ENCODE data around the gene EEFSEC. TPM values are rescaled to one million over a fixed set of nuclear protein-coding genes. Genes with fewer than 3 reads are reported as not detected.
A peak's percentile ranks its signal among the peaks of the same experiment; 100 is the strongest.

The EEFSEC gene
- total RNA-seq, 1 experiment from 2014 or later = 14.0 TPM

GRCh38 chr3:128408693-128409623 is 255.7 kb downstream of the EEFSEC start:
- ChIA-PET CTCF (no interaction called here), POLR2A (no interaction called here)
- no peaks in the 10 kb centered on the region for H3K36me3 ChIP-seq (ENCODE audit: control insufficient read depth, insufficient read depth, low read length)
- peaks cover 13% of the 10 kb centered on the region for H3K4me1 ChIP-seq
- no peaks in the 10 kb centered on the region for H3K9me3 ChIP-seq
- H3K4me3 ChIP-seq (ENCODE audit: low read depth, low read length) = no peak overlapping the region
- H3K27me3 ChIP-seq (replicated peaks; ENCODE audit: control insufficient read depth, insufficient read depth, low read length) = no peaks in the 10 kb centered on the region
- Mint-ChIP-seq H3K27ac (ENCODE audit: unreplicated experiment) (no peak overlapping the region), H3K27me3 (ENCODE audit: insufficient read depth, unreplicated experiment) (no peaks in the 10 kb centered on the region), H3K36me3 (ENCODE audit: insufficient read depth, unreplicated experiment) (no peaks in the 10 kb centered on the region), H3K4me3 (ENCODE audit: unreplicated experiment) (no peak overlapping the region), H3K9me3 (ENCODE audit: unreplicated experiment) (no peaks in the 10 kb centered on the region), H3K4me1 (ENCODE audit: low read depth, unreplicated experiment) (peaks cover 9% of the 10 kb centered on the region)
- DNase-seq = peak in 1 of 2 experiments; percentile 26
- peak; percentile 23 to 39 for TF ChIP-seq CTCF (IDR thresholded peaks at IDR 0.05; ENCODE audit: insufficient read depth in 1 of 2, low read depth in 1 of 2, low read length in 1 of 2, severe bottlenecking in 1 of 2, unreplicated experiment in 1 of 2)
- intact Hi-C loops (cut with micrococcal nuclease; ENCODE audit: unreplicated experiment) = no loop called here
- no TSS peak for BruUV-seq (replicated peaks)

- peaks cover under 1% of the 10 kb centered on the region for H3K36me3 Mint-ChIP-seq (ENCODE audit: insufficient read depth, unreplicated experiment)
- BruUV-seq (replicated peaks) = no TSS peak
- DNase-seq = no peak
- Histone ChIP-seq H3K9me3 (no peaks in the 10 kb centered on the region), H3K36me3 (ENCODE audit: control insufficient read depth, insufficient read depth, low read length) (no peaks in the 10 kb centered on the region), H3K4me1 (peaks cover 13% of the 10 kb centered on the region), H3K4me3 (ENCODE audit: low read depth, low read length) (no peak overlapping the region), H3K27me3 (replicated peaks; ENCODE audit: control insufficient read depth, insufficient read depth, low read length) (no peaks in the 10 kb centered on the region)
- ChIA-PET POLR2A (no interaction called here), CTCF (interaction anchor here (1.1 to 1.4 kb wide), 2 partner anchors 87 to 103 kb away, joined by 3 to 4 read pairs; no protein-coding TSS in a partner anchor)
- peaks cover 9% of the 10 kb centered on the region for H3K4me1 Mint-ChIP-seq (ENCODE audit: low read depth, unreplicated experiment)
- no peaks in the 10 kb centered on the region for H3K9me3 Mint-ChIP-seq (ENCODE audit: unreplicated experiment)
- no peak for TF ChIP-seq CTCF (IDR thresholded peaks at IDR 0.05; ENCODE audit: insufficient read depth in 1 of 2, low read depth in 1 of 2, low read length in 1 of 2, severe bottlenecking in 1 of 2, unreplicated experiment in 1 of 2)
- no peaks in the 10 kb centered on the region for H3K27me3 Mint-ChIP-seq (ENCODE audit: insufficient read depth, unreplicated experiment)
- H3K27ac Mint-ChIP-seq (ENCODE audit: unreplicated experiment) = no peak overlapping the region
- intact Hi-C loops (cut with micrococcal nuclease; ENCODE audit: unreplicated experiment) = no loop called here
- H3K4me3 Mint-ChIP-seq (ENCODE audit: unreplicated experiment) = no peak overlapping the region
These were observed 256.6 kb downstream of the EEFSEC start for GRCh38 chr3:128409624-128410581.
